ENCODE measurements around the gene PSD4.

DNA sequence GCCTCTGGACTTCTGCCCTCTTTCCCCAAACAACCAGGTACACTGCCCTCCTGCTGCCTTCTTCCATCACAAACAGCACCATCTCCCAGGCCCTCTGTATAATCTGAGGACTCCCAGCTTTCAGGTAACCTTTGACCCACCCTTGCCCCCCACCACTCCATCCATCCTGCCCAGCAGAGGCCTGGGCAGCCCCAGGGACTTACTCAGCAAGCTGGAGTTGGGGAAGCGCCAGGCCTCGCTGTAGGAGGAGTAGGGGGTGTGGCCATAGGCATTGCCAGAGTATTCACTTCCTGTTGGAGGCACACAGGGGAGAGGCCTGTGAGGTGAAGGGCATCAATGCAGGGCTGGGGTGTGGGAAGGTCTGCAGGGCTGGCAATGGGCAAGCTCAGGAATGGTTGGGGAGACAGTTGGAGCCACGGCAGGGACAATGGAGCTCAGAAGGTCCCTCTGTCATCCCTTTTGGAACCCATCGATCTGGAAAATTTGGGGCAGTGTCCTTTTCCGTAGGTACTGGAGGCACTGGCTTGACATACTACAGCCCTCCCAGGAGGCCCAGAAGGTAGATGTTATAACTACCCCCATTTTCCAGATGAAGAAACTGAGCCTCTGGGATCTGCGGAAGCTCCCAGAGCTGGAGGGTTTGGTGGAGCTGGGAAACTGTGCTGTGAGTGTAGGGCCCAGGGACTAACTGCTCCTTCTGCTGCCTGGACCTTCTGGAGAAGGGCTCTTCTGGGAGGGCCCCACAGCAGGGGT, 46.3 kb downstream of the PSD4 start:
- TF ChIP-seq, protein P1, sequence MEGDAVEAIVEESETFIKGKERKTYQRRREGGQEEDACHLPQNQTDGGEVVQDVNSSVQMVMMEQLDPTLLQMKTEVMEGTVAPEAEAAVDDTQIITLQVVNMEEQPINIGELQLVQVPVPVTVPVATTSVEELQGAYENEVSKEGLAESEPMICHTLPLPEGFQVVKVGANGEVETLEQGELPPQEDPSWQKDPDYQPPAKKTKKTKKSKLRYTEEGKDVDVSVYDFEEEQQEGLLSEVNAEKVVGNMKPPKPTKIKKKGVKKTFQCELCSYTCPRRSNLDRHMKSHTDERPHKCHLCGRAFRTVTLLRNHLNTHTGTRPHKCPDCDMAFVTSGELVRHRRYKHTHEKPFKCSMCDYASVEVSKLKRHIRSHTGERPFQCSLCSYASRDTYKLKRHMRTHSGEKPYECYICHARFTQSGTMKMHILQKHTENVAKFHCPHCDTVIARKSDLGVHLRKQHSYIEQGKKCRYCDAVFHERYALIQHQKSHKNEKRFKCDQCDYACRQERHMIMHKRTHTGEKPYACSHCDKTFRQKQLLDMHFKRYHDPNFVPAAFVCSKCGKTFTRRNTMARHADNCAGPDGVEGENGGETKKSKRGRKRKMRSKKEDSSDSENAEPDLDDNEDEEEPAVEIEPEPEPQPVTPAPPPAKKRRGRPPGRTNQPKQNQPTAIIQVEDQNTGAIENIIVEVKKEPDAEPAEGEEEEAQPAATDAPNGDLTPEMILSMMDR (IDR thresholded peaks at IDR 0.05), result no peak
- TF ChIP-seq JUND (IDR thresholded peaks at IDR 0.05) (no peak), NFIC (IDR thresholded peaks at IDR 0.05; ENCODE audit: borderline replicate concordance) (no peak), FOXM1 (IDR thresholded peaks at IDR 0.05; ENCODE audit: low read depth) (no peak), YY1 (IDR thresholded peaks at IDR 0.05; ENCODE audit: low read depth) (no peak), POLR2AphosphoS5 (IDR thresholded peaks at IDR 0.05; ENCODE audit: low read depth, low read length) (no peak), RAD21 (IDR thresholded peaks at IDR 0.05; ENCODE audit: low read length) (no peak)

All from SK-N-SH (cell line).